SK-N-SH treated with all-trans-retinoic acid at 6 μM for 48 hours (cell line): ENCODE measurements around the gene OXSR1.
A peak's percentile ranks its signal among the peaks of the same experiment; 100 is the strongest.

Experiments
- ATAC-seq: fragments of 200-7000 bp; cut with Tn5 transposase; 3 replicates; pipeline ENCODE4 v1.9.1; 2020; ENCODE audit warnings: mild to moderate bottlenecking, moderate library complexity
- ARNTL ChIP-seq: fragments of 450-650 bp; formaldehyde crosslinking; IDR thresholded peaks from 2 replicates; pipeline ENCODE4 v1.5.0; 2020; ENCODE audit warnings: low read depth, mild to moderate bottlenecking, moderate library complexity, borderline replicate concordance
- CREB5 ChIP-seq: fragments of 250-450 bp; sonication (Bioruptor Pico); IDR thresholded peaks from 2 replicates; pipeline ENCODE4 v1.5.1; 2020; ENCODE audit warnings: low read depth, mild to moderate bottlenecking, moderate library complexity
- CSDC2 ChIP-seq: fragments of 250-450 bp; sonication (Bioruptor Pico); IDR thresholded peaks from 2 replicates; pipeline ENCODE4 v1.5.0; 2020; ENCODE audit warnings: mild to moderate bottlenecking, moderate library complexity
- CSRNP3 ChIP-seq: fragments of 250-450 bp; sonication (Bioruptor Pico); IDR thresholded peaks from 2 replicates; pipeline ENCODE4 v1.5.1; 2021; ENCODE audit warnings: mild to moderate bottlenecking, moderate library complexity
- ESRRG ChIP-seq: fragments of 250-450 bp; sonication (Bioruptor Pico); IDR thresholded peaks from 2 replicates; pipeline ENCODE4 v1.6.1; 2021; ENCODE audit warnings: mild to moderate bottlenecking
- ISL1 ChIP-seq: fragments of 250-450 bp; sonication (Bioruptor Pico); IDR thresholded peaks from 2 replicates; pipeline ENCODE4 v2.1.2; 2022; ENCODE audit warnings: mild to moderate bottlenecking, moderate library complexity
- OSR1 ChIP-seq: fragments of 250-450 bp; sonication (Bioruptor Pico); IDR thresholded peaks from 2 replicates; pipeline ENCODE4 v1.8.0; 2022; ENCODE audit warnings: moderate library complexity, mild to moderate bottlenecking, inconsistent platforms
- PATZ1 ChIP-seq: fragments of 250-450 bp; sonication (Bioruptor Pico); IDR thresholded peaks from 2 replicates; pipeline ENCODE4 v1.8.0; 2020; ENCODE audit warnings: mild to moderate bottlenecking, moderate library complexity, borderline replicate concordance
- POU6F1 ChIP-seq: fragments of 250-450 bp; sonication (Bioruptor Pico); IDR thresholded peaks from 2 replicates; pipeline ENCODE4 v1.8.0; 2021; ENCODE audit warnings: low read depth, mild to moderate bottlenecking, moderate library complexity, borderline replicate concordance
- PPARA ChIP-seq: fragments of 250-450 bp; sonication (Bioruptor Pico); IDR thresholded peaks from 2 replicates; pipeline ENCODE4 v1.5.0; 2020; ENCODE audit warnings: mild to moderate bottlenecking, borderline replicate concordance
- SNAI2 ChIP-seq: fragments of 250-450 bp; sonication (Bioruptor Pico); IDR thresholded peaks from 2 replicates; pipeline ENCODE4 v1.5.0; 2020; ENCODE audit warnings: mild to moderate bottlenecking, moderate library complexity
- TOX ChIP-seq: fragments of 250-450 bp; sonication (Bioruptor Pico); IDR thresholded peaks from 2 replicates; pipeline ENCODE4 v1.8.0; 2021; ENCODE audit warnings: mild to moderate bottlenecking, moderate library complexity, borderline replicate concordance
- TSHZ2 ChIP-seq: fragments of 250-450 bp; sonication (Bioruptor Pico); IDR thresholded peaks from 2 replicates; pipeline ENCODE4 v1.5.0; 2020; ENCODE audit warnings: mild to moderate bottlenecking, moderate library complexity
- ZC3H10 ChIP-seq: fragments of 250-450 bp; sonication (Bioruptor Pico); IDR thresholded peaks from 2 replicates; pipeline ENCODE4 v1.5.1; 2021; ENCODE audit warnings: mild to moderate bottlenecking, moderate library complexity
- ZFP30 ChIP-seq: fragments of 450-650 bp; formaldehyde crosslinking; IDR thresholded peaks from 2 replicates; pipeline ENCODE4 v1.5.0; 2022; ENCODE audit warnings: mild to moderate bottlenecking, moderate library complexity
- ZNF565 ChIP-seq: fragments of 450-650 bp; formaldehyde crosslinking; conservative IDR thresholded peaks from 2 replicates; pipeline ENCODE4 v1.5.0; 2020; ENCODE audit warnings: low read depth, mild to moderate bottlenecking, moderate library complexity
- ZNF70 ChIP-seq: fragments of 450-650 bp; formaldehyde crosslinking; IDR thresholded peaks from 2 replicates; pipeline ENCODE4 v1.5.0; 2020; ENCODE audit warnings: mild to moderate bottlenecking, moderate library complexity
- ZNF8 ChIP-seq: fragments of 450-650 bp; formaldehyde crosslinking; IDR thresholded peaks from 2 replicates; pipeline ENCODE4 v1.5.0; 2020; ENCODE audit warnings: mild to moderate bottlenecking, moderate library complexity

Gene OXSR1

GRCh38 chr3:38164643-38164951 is 740 bp upstream of the OXSR1 start:
- TF ChIP-seq PATZ1 (CRISPR knock-in tag) (no peak), ZC3H10 (CRISPR knock-in tag) (no peak), ESRRG (CRISPR knock-in tag) (no peak), CREB5 (CRISPR knock-in tag) (no peak), ZNF8 (no peak), CSRNP3 (CRISPR knock-in tag) (no peak), ISL1 (no peak), TOX (CRISPR knock-in tag) (no peak), PPARA (CRISPR knock-in tag) (no peak), ZNF565 (CRISPR knock-in tag) (no peak), OSR1 (no peak)
- ATAC-seq = peak; percentile 39

GRCh38 chr3:38165722-38166387 is 518 bp downstream of the OXSR1 start:
- peak; percentile 38 for ATAC-seq
- TF ChIP-seq CSDC2 (CRISPR knock-in tag) (no peak), ISL1 (no peak), ZNF70 (CRISPR knock-in tag) (no peak), CREB5 (CRISPR knock-in tag) (no peak), ZC3H10 (CRISPR knock-in tag) (no peak), TSHZ2 (CRISPR knock-in tag) (no peak), ARNTL (CRISPR knock-in tag) (no peak), PPARA (CRISPR knock-in tag) (no peak), ZNF8 (no peak), POU6F1 (CRISPR knock-in tag) (no peak), ZFP30 (no peak), ESRRG (CRISPR knock-in tag) (no peak), TOX (CRISPR knock-in tag) (no peak), OSR1 (no peak)

GRCh38 chr3:38167591-38167990 is 2.3 kb downstream of the OXSR1 start:
- TF ChIP-seq CSRNP3 (CRISPR knock-in tag) (no peak), ZNF70 (CRISPR knock-in tag) (no peak), CREB5 (CRISPR knock-in tag) (no peak), TOX (CRISPR knock-in tag) (no peak), SNAI2 (CRISPR knock-in tag) (no peak), ZC3H10 (CRISPR knock-in tag) (no peak)
- TF ChIP-seq, all 23 proteins: peak for 0

More at GRCh38 chr3:38167591-38167990, 2.3 kb downstream of the OXSR1 start:
- no peak for ATAC-seq
